Activated CD4-positive, alpha-beta T cell treated with anti-CD3 and anti-CD28 coated beads, Interleukin-2, amount 10 ng/mL, durations not matched to agents 24 days and 14 days (primary cell): ENCODE measurements around the gene PSMD11. TPM values are rescaled to one million over a fixed set of nuclear protein-coding genes. Genes with fewer than 3 reads are reported as not detected.
A peak's percentile ranks its signal among the peaks of the same experiment; 100 is the strongest.

Experiments used
- DNase-seq: peaks from one replicate; pipeline ENCODE4 v3.0.0; 2022
- H3K27ac Mint-ChIP-seq: one replicate; pipeline ENCODE4 v1.8.0; 2022; ENCODE audit warnings: mild to moderate bottlenecking, mixed read lengths
- H3K27me3 Mint-ChIP-seq: one replicate; pipeline ENCODE4 v1.8.0; 2022; ENCODE audit warnings: mixed read lengths
- H3K36me3 Mint-ChIP-seq: one replicate; pipeline ENCODE4 v1.8.0; 2022; ENCODE audit warnings: low read depth, mild to moderate bottlenecking, mixed read lengths
- H3K4me1 Mint-ChIP-seq: one replicate; pipeline ENCODE4 v1.8.0; 2021; ENCODE audit warnings: mixed read lengths
- H3K4me3 Mint-ChIP-seq: one replicate; pipeline ENCODE4 v1.8.0; 2022; ENCODE audit warnings: mild to moderate bottlenecking, moderate library complexity, mixed read lengths
- H3K9me3 Mint-ChIP-seq: one replicate; pipeline ENCODE4 v1.8.0; 2021; ENCODE audit warnings: mixed read lengths
- intact Hi-C: fragments of 100-400 bp; cut with micrococcal nuclease; formaldehyde crosslinking; loops from one replicate; pipeline ENCODE4 v1.15.1; 2023
- total RNA-seq: library from RNA; stranded (reverse); gene quantifications from 2 replicates; pipeline ENCODE4 v1.2.3, GENCODE V29; 2022

The PSMD11 gene
- total RNA-seq, 1 donor from 2014 or later, result 217 TPM

GRCh38 chr17:32488604-32489180 is 44.4 kb downstream of the PSMD11 start:
- H3K27ac Mint-ChIP-seq, result no peak overlapping the region

GRCh38 chr17:32489320-32490100 is 45.2 kb downstream of the PSMD11 start:
- Mint-ChIP-seq H3K4me3 (peak overlapping the region; percentile 87), H3K27ac (no peak overlapping the region), H3K4me1 (peaks cover 44% of the 10 kb centered on the region), H3K27me3 (no peaks in the 10 kb centered on the region), H3K36me3 (peaks cover 26% of the 10 kb centered on the region), H3K9me3 (no peaks in the 10 kb centered on the region)
- intact Hi-C loops, result no loop called here
- no peak for DNase-seq

More at GRCh38 chr17:32488604-32489180, 44.4 kb downstream of the PSMD11 start:
- peak overlapping the region; percentile 87 for H3K4me3 Mint-ChIP-seq
- H3K9me3 Mint-ChIP-seq, result no peaks in the 10 kb centered on the region
- peaks cover 29% of the 10 kb centered on the region for H3K36me3 Mint-ChIP-seq
- H3K4me1 Mint-ChIP-seq, result peaks cover 44% of the 10 kb centered on the region
- DNase-seq, result no peak
- intact Hi-C loops, result no loop called here
- no peaks in the 10 kb centered on the region for H3K27me3 Mint-ChIP-seq

GRCh38 chr17:32490101-32490482 is 45.8 kb downstream of the PSMD11 start:
- intact Hi-C loops, result no loop called here
- peaks cover 44% of the 10 kb centered on the region for H3K4me1 Mint-ChIP-seq
- no peak overlapping the region for H3K27ac Mint-ChIP-seq

GRCh38 chr17:32491371-32492263 is 47.3 kb downstream of the PSMD11 start:
- DNase-seq, result peak; percentile 74
- H3K4me3 Mint-ChIP-seq, result peak overlapping the region; percentile 51
- H3K27me3 Mint-ChIP-seq, result no peaks in the 10 kb centered on the region
- peaks cover 44% of the 10 kb centered on the region for H3K4me1 Mint-ChIP-seq
- peaks cover 26% of the 10 kb centered on the region for H3K36me3 Mint-ChIP-seq
- H3K27ac Mint-ChIP-seq, result peak overlapping the region; percentile 1
- intact Hi-C loops, result loop anchor here (1.0 kb wide), 2 partner anchors 32 to 60 kb away; no protein-coding TSS in a partner anchor
- H3K9me3 Mint-ChIP-seq, result no peaks in the 10 kb centered on the region

More at GRCh38 chr17:32490101-32490482, 45.8 kb downstream of the PSMD11 start:
- Mint-ChIP-seq H3K36me3 (peaks cover 26% of the 10 kb centered on the region), H3K9me3 (no peaks in the 10 kb centered on the region), H3K4me3 (peak overlapping the region; percentile 87), H3K27me3 (no peaks in the 10 kb centered on the region)
- DNase-seq, result no peak

GRCh38 chr17:32492264-32492589 is 47.9 kb downstream of the PSMD11 start:
- no peaks in the 10 kb centered on the region for H3K27me3 Mint-ChIP-seq
- peak overlapping the region; percentile 1 for H3K27ac Mint-ChIP-seq
- no peaks in the 10 kb centered on the region for H3K9me3 Mint-ChIP-seq
- H3K4me1 Mint-ChIP-seq, result peaks cover 44% of the 10 kb centered on the region
- H3K4me3 Mint-ChIP-seq, result peak overlapping the region; percentile 51
- H3K36me3 Mint-ChIP-seq, result peaks cover 26% of the 10 kb centered on the region
- DNase-seq, result no peak
- intact Hi-C loops, result loop anchor here (1.0 kb wide), 1 partner anchor 59 kb away; no protein-coding TSS in a partner anchor

- intact Hi-C loops, result loop anchor here (1.0 kb wide), 1 partner anchor 59 kb away; no protein-coding TSS in a partner anchor
- peak overlapping the region; percentile 8 for H3K4me3 Mint-ChIP-seq
- no peak for DNase-seq
- H3K9me3 Mint-ChIP-seq, result no peaks in the 10 kb centered on the region
- H3K27me3 Mint-ChIP-seq, result no peaks in the 10 kb centered on the region
- peak overlapping the region; percentile 55 for H3K27ac Mint-ChIP-seq
- H3K4me1 Mint-ChIP-seq, result peaks cover 41% of the 10 kb centered on the region
- peaks cover 23% of the 10 kb centered on the region for H3K36me3 Mint-ChIP-seq
Observed at GRCh38 chr17:32492648-32493289, 48.5 kb downstream of the PSMD11 start.

GRCh38 chr17:32493571-32493970 is 49.3 kb downstream of the PSMD11 start:
- no peaks in the 10 kb centered on the region for H3K27me3 Mint-ChIP-seq
- peaks cover 35% of the 10 kb centered on the region for H3K4me1 Mint-ChIP-seq
- H3K9me3 Mint-ChIP-seq, result no peaks in the 10 kb centered on the region
- peaks cover 19% of the 10 kb centered on the region for H3K36me3 Mint-ChIP-seq
- no peak overlapping the region for H3K4me3 Mint-ChIP-seq
- H3K27ac Mint-ChIP-seq, result no peak overlapping the region
- DNase-seq, result no peak
- intact Hi-C loops, result no loop called here

- intact Hi-C loops, result no loop called here
- Mint-ChIP-seq H3K27ac (no peak overlapping the region), H3K36me3 (peaks cover 14% of the 10 kb centered on the region), H3K4me3 (no peak overlapping the region), H3K9me3 (no peaks in the 10 kb centered on the region), H3K27me3 (no peaks in the 10 kb centered on the region), H3K4me1 (peaks cover 30% of the 10 kb centered on the region)
- DNase-seq, result no peak
Observed at GRCh38 chr17:32493976-32494513, 49.7 kb downstream of the PSMD11 start.

GRCh38 chr17:32494621-32495358 is 50.5 kb downstream of the PSMD11 start:
- intact Hi-C loops, result no loop called here
- H3K27me3 Mint-ChIP-seq, result no peaks in the 10 kb centered on the region
- peaks cover 27% of the 10 kb centered on the region for H3K4me1 Mint-ChIP-seq
- peaks cover 7% of the 10 kb centered on the region for H3K36me3 Mint-ChIP-seq
- H3K9me3 Mint-ChIP-seq, result no peaks in the 10 kb centered on the region
- H3K4me3 Mint-ChIP-seq, result no peak overlapping the region
- no peak for DNase-seq
- H3K27ac Mint-ChIP-seq, result no peak overlapping the region

GRCh38 chr17:32495359-32496231 is 51.3 kb downstream of the PSMD11 start:
- H3K4me1 Mint-ChIP-seq, result peaks cover 23% of the 10 kb centered on the region
- H3K27ac Mint-ChIP-seq, result no peak overlapping the region
- no peaks in the 10 kb centered on the region for H3K27me3 Mint-ChIP-seq
- intact Hi-C loops, result no loop called here
- peaks cover 3% of the 10 kb centered on the region for H3K36me3 Mint-ChIP-seq
- no peak overlapping the region for H3K4me3 Mint-ChIP-seq
- no peaks in the 10 kb centered on the region for H3K9me3 Mint-ChIP-seq
- DNase-seq, result peak; percentile 54

GRCh38 chr17:32496395-32497073 is 52.2 kb downstream of the PSMD11 start:
- Mint-ChIP-seq H3K36me3 (peaks cover 3% of the 10 kb centered on the region), H3K27me3 (no peaks in the 10 kb centered on the region), H3K27ac (no peak overlapping the region), H3K9me3 (no peaks in the 10 kb centered on the region), H3K4me3 (no peak overlapping the region), H3K4me1 (peaks cover 19% of the 10 kb centered on the region)
- intact Hi-C loops, result no loop called here
- DNase-seq, result peak; percentile 53
